HuH-7 (cell line): Measurements from ENCODE around the gene DOCK1.
A peak's percentile ranks its signal among the peaks of the same experiment; 100 is the strongest.

Experiments
- DNase-seq: peaks from one replicate; pipeline ENCODE4 v3.0.0; 2011; ENCODE audit warnings: low spot score

Gene DOCK1

DNA sequence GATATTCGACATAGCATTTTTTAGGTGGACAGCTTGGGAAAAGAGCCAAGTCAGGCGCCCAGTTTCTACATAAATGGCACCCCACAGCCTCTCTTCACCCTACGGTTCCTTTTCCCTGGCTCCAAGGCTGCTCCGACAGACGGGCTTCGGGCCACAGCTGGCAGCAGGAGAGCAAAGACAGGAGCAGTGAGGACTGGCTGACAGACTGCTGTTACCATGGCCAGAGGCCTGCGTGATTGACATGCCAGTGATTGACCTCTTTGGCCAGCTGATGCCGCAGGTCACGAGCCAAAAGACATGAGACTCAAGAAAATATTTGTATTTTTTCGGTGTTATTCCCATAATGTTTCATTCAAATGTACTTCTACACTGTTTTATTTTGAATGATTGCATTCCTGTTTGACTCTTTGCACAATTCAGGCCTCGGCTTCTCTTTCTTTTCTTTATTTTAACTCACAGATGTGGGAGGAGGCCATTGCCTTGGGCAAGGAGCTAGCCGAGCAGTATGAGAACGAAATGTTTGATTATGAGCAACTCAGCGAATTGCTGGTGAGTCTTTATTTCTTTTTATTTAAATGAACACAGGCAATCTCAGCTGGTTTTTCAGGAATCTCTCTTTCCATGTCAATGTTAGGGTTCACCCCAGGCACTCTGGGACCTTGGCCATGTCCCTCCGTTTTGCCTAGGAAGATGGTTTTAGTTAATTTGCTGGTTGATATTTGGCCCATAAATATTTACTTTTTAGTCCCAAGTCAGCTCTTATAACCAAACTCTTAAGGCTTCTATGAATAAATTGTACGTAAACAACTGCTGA is 497.6 kb downstream of the DOCK1 start:
- DNase-seq = no peak

DNA sequence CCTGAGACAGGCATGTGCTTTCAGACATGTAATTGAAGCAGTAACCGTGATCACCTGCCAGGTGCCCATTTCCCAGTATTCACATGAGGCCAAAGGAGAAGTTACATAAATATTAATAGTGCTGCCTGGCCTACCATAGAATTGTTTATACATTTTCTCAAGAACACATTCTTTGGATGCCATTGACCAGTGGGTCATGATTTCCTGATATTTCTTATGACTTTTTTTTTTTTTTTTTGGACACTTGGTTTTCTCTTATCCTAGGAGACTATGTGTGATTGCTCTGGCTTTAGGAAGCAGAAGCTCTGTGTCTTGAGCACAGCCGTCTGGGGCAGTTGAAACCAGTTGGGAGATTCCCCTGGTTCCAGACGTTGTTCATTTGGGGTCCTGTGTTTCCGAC is 500.0 kb downstream of the DOCK1 start:
- no peak for DNase-seq

DNA sequence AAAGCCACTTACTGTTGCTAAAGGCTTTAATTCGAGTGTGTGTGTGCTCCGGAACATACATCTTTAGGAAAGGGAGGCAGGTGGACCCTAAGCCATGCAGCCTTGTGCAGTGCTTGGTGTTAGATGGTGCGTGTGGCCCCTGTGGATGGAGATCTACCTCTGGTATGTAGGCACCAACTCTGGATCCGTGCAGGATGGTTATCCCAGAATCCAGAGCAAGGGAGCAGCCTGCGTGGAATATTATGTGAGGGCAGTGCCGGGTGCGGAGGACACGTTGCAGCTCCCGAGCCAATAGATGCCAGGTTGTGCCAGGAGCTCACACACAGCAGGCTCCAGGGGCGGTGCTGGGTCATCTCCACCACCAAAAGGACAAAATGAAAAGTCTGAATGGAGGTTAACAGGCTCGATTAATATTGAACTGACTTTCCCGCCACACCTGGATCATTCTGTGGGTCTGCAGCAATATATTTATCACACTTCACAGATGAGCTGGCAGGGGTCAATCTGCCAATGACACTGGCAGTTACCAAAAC is 500.9 kb downstream of the DOCK1 start:
- no peak for DNase-seq

DNA sequence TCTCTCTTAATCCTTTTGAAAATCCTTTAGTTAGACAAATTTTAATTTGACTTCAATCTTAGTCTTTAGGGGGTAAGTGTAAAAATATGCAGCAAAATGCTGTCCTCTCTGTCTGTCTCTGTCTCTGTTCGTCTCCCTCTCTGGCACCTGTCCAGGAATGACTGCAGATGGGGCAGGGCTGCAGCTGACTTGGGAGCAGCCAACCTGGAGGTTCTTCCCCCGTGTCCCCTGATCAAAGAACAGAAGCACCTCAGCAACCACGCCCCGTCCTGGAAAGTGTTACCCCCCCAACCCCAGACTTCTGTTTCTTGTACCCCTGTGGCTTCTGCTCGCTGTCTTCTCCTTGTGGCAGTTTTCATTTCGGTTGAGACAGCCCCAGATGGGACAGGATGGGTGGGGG is 502.3 kb downstream of the DOCK1 start:
- no peak for DNase-seq

DNA sequence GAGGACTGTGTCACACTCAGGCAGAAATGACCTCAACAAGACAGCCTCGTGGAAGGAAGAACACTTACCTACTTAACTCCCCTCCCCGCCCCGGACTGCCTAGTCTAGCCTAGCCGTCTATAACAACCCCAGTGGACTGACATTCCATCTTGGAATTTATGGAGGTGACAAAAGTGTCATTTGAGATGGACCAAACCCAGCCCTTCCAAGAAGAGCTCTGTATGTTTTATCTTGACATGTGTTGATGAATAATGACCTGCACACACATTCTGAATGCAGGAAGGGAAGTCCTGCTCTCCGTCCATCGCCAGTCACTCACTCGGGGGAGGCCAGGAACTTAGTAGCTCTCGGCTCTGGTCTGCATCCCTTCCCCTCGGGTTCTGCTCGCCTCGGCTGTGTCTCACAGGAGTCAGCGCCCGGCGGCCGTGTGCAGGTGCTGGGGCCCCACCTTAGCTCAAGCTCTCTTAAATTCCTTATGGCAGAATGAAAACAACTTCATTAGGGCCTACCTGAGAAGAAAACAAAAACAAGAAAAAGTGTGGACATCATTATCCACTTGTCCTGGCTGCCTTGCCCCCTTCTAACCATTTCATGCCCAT is 503.0 kb downstream of the DOCK1 start:
- DNase-seq = no peak

DNA sequence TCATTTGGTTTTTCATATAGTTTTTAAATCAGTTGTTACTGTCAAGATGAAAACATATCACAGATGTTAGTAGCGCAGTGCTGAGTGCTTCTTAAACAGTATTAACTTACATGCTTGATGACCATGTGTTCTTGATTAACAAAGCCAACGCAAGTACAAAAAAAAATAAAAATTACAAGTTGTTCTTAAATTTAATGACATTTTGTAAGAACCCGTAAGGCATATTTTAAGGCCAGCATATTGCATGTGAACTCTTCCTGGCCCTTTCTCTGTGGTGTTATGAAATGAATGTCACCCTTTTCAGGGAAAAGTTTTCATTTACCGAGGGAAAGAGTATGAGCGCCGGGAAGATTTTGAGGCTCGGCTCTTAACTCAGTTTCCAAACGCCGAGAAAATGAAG is 503.5 kb downstream of the DOCK1 start:
- DNase-seq = no peak

DNA sequence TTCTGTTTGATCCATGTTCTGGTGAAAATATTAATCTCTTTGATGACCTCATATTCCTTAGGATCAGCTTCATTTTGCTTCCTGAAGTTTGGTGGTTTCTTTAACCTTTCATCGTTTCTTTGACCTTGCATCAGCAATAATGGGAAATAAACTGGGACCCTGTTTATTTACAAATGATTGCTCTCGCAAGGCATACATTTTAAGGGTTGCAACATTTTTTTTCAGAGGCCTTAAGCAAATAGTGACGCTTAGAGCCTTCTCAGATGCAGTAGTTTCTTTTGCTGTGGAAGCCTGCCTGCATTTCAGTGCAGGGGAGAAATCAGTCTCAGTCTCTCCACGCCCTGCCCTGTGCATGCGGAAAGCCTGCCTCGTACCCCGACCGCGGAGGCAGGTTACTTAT is 504.8 kb downstream of the DOCK1 start:
- peak; percentile 40 for DNase-seq

DNA sequence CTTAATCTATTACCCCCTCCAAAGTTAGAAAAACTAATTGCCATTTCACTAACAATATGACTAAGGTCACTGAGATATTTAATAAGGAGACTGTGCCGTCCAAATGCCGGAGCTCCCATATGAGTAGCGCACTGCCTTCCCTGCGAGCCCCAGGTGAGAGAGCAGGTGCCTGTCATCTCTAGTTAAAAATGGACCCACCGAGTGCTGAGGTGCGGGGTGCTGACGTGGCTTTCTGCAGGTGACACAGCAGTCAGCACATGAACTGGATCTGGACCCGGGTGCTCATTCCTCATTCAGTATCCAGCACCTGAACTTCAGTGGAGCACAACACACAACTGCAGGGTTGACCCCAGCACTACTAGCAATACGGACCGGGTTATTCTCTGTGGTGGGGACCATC is 505.8 kb downstream of the DOCK1 start:
- DNase-seq = no peak

DNA sequence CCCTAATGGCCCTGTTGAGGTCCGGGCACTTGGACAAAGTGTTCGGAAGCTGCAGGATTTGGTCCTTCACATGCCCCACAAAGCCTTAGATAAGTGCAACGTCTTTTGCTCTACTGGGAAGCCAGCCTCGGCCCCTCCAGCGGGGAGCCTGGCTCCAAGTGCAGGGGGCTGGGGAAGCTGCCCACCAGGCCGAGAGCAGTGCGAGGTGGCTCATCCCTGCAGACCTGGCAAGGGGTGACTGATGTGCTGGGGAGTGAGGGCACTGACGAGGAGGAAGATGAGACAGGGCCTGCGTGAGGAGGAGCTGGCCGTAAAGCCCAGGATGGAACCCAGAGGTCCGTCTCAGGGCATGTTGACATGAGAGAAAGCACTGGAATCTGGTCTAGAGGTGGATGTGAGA is 508.1 kb downstream of the DOCK1 start:
- no peak for DNase-seq

DNA sequence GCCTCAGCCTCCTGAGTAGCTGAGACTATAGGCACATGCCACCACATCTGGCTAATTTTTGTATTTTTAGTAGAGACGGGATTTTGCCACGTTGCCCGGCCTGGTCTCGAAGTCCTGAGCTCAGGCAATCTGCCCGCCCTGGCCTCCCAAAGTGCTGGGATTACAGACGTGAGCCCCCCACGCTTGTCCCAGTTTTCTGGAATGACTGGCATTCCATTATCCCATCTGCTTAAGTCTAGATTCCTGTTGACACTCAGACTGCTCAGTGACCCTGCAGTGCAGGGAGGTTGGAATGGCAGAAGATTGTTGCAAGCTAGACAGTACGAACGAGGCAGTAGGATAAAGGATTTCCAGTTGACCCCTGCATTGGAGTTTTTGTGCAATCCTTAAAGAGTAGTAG is 508.8 kb downstream of the DOCK1 start:
- no peak for DNase-seq

DNA sequence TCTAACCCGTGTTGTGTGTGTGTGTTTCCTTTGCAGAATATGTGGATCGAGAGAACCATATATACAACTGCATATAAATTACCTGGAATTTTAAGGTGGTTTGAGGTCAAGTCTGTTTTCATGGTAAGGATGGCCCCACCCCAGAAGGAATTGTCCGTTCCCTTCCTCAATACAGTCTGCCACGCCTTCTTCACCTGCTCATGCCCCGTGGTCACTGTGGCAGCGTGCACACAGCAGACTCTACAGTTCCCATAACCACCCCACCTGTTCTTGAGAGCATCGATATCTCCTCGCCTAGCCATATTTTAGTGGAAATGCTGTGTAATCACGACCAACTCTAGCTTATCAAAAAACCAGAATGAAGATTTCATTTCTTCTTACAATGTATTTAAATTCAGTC is 509.9 kb downstream of the DOCK1 start:
- DNase-seq = no peak

DNA sequence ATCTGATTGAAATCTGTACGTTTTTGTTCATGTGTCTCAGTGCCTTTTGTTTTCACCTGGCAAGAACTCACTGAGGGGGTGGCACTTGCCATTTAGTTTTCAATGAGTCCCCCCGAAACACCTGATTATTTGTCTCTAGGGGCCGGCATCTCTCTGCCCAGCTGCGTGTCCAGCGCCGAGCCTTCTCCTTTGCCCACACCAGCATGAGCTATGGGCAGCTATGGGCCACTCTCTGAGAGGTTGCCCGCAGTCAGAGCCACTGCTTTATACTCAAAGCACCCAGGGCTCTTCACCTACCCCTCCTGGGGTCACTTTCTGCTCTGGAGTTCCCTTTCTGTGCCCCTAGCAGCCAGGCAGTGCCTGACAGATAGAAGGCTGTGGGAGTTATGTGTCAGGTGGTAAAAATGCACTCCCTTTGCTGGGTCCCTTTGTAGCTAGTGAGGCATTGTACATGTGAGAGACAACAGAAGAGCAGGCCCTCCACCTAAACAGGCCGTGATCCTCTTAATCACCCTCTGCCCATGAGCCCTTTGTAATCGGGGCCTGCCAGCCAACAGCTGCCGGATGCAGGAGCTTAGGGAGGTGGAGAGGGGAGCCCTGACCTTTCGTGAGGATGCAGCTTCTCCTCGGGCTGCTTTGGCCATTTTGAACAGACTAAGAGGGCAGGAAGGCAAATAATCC is 510.8 kb downstream of the DOCK1 start:
- DNase-seq = no peak

DNA sequence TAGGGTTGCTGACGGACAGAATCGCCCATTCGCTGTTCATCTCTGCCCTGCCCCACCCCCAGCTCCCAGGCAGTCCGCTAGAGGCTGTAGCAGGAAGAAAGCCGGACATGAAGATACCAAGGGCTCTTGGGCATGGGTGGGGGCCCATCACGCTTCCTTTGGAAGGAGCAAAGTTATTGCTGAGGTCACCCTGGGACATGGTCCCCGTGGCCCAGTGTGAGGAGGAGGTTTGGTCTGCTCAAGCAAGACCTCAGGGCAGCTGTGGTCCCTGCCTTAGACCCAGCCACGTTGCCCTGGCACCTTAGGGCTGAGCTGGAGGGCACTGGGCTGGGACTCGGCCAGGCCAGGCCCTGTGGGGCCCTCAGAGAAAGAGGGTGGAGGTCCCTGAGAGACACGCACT is 511.8 kb downstream of the DOCK1 start:
- no peak for DNase-seq

DNA sequence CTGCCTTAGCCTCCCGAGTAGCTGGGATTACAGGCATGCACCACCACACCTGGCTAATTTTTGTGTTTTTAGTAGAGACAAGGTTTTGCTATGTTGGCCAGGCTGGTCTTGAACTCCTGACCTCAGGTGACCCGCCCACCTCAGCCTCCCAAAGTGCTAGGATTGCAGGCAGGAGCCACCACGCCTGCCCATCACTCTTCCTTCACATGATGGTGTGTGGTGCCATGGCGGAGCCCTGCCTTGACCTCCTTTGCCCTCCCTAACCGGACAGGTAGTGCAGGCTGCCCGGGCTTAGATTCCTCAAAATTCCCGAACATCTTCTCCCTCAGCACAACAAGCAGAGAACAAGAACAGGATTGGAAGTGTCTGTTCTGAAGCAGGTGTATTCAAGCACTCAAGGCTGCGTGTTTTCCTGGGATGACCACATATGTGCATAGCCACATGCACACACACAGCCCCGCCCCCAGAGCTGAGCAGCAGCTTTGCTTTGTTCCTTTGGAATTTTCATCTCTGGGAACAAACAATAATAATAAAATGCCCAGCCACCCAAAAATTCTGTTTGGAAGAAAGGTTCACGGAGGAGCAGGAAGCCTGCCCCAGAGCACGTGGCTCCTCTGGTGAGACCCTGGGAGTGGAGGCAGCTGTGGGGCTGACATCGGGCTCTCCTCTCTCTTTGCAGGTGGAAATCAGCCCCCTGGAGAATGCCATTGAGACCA is 512.6 kb downstream of the DOCK1 start:
- no peak for DNase-seq

DNA sequence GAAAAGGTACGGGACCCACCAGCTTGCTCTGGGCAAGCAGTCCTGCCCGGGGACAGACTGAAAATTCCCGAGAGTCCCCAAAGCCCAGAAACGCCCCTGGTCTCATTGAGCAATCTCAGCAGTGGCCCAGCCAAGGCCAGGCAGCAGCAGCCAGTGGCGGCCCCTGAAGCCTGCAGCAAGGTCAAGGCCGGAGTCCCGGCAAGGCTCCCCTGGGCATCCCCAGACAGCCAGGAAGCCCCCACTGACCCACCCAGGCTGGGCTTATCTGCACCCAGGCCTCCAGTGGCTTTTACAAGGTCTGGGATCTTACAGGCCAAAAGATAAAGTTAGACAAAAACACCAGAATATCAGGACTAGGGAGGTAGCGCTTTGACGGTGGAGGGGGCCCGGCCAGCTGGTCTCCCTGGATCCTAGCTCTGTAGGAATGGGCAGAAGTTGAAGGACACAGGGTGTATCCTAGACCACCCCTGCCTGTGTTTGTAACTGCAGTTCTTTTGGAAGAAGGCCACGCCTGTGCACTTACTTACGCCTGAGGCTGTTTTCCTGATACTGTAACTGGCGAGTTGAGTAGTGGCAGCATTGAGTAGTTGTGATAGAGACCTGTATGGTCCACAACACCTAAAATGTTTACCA is 513.4 kb downstream of the DOCK1 start:
- DNase-seq = no peak

DNA sequence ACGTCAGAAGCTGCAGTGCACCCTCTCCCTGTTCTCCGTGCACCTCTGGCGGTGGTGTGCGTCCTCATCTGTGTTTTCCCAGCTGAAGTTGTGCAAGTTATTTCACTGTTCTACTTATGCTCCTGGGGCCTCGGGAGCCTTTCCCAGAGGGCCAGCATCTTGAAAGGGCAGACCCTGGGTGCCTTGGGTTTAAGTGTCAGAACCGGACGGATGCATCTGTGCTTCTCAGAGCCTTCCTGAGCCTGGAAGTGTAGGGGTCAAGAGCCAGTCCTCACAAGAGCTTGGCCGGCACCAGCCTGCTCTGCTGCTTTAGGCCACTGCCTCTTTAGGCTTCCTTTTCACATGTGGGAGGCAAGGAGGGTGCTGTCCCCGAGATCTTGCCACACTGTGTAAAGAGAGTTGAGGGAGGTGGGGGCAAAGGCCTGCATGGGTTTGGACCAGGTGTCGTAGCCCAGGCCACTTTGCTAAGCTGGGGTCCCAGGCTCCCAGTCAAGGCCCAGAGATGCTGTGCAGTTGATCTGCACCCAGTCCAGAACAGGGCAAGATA is 515.0 kb downstream of the DOCK1 start:
- DNase-seq = no peak

DNA sequence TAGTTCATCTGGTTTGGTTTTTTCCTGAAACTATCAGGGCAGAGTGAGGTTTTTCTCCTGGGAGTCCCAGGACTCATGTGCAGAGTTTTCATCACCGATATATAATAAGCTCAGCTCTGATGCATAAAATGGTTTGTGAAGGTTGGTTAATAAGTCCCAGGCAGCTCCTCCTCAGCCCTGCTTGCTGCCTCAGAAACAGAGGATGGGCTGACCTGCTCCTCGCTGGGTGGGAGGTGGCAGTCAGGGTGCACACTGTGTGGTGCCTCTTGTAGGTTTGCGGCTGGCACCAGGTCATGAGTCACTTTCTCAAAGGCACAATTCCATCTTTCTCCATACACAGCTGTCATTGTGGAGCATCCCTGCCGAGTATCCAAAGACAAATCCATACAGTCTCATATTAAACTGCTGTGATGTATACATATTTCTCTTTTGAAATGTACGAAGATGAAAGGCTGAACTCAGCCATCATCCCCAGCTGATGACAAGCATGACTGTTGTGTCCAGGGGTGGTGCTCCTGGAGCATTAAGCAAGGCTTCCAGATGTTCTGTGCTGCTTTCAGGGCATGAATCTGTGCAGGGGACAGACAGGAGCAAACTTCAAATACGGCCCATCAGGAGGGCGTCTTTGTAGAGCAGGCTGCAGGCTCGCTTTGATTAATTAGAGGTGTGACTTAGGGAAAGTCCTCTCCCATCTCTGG is 518.1 kb downstream of the DOCK1 start:
- DNase-seq = no peak

DNA sequence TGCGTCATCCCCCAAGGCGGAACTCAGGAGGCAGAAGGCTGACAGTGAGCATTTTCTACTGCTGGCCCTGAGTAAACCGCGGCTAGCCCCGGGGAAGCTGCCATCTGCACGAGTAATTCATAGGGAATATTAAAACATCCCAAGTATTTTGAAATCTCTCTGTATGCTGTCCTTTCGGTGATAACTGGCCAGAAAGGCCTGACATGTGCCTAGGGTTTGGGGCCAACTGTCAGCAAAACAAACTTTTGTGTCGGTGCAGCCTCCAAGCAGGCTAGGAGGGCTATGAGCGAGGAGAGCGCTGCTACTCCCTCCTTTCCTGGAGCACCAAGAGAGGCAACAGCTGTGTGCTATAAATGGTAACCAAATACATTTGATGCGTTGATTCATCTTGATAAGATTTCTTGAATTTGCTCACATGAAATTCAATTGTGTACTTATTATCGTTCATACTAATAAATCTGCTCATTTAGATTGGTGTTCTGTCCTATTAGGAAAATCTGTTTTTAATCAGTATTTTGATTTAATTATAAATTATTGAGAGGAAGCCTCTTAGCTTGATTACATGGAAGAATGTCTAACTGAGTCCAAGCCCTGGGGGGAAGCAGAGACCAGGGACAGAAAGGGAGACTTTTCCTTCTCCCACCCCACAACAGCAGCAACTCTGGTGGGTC is 519.5 kb downstream of the DOCK1 start:
- DNase-seq = no peak

DNA sequence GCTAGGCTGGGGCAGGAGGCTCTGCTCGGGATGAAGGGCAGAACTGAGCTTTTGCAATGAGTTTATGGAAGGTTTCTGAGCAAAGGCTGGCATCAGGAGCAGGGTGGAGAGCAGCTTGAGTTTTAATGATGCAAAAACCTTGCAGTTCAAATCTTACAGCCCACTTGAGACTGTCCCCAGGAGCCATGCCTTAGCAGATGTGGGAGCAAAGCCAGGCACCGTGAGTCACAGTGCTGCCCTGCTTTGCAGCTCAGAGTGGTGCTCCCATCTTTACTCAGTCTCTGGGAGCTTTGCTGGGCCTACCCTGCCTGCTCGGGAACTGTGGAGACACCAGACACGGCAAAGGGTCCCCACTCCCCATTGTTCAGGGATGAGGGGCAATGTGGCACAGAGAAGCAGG is 521.5 kb downstream of the DOCK1 start:
- no peak for DNase-seq

DNA sequence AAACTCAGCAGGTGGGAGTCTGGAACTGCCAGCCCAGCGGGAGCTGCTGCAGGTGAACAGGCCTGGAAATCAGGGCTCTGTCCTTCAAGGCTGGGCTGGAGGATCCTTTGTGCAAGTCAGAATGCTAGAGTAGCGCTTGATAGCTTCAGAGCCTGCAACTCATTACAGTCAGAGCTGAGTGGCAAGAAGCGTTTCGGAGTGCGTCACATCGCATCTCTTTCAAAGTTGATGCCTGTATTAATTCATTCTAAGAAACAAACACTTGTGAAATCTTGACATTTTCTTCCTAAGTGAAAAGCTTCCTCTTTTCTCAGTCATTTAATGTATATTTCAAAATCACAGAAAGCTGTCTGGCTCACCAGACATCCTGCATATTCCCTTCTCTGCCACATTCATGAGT is 522.7 kb downstream of the DOCK1 start:
- DNase-seq = no peak
